HG02938 (cell line): ENCODE data around the gene PNKP.

Experiments
- ATAC-seq: cut with Tn5 transposase; IDR thresholded peaks from one replicate; pipeline ENCODE4 v1.9.1; 2021; ENCODE audit warnings: mild to moderate bottlenecking, moderate library complexity; ENCODE audit not compliant: unreplicated experiment

Gene PNKP

GRCh38 chr19:49847731-49848696 is 19.4 kb downstream of the PNKP start:
- no peak for ATAC-seq

GRCh38 chr19:49846408-49846807 is 21.0 kb downstream of the PNKP start:
- no peak for ATAC-seq

- ATAC-seq = no peak
Observed at GRCh38 chr19:49845414-49845813, 22.0 kb downstream of the PNKP start.

GRCh38 chr19:49844138-49845095 is 23.0 kb downstream of the PNKP start:
- no peak for ATAC-seq

GRCh38 chr19:49843265-49843664 is 24.1 kb downstream of the PNKP start:
- ATAC-seq = no peak

- no peak for ATAC-seq
Observed at GRCh38 chr19:49840736-49841249, 26.6 kb downstream of the PNKP start.

- no peak for ATAC-seq
Observed at GRCh38 chr19:49840321-49840720, 27.1 kb downstream of the PNKP start.

- no peak for ATAC-seq
Observed at GRCh38 chr19:49839713-49840112, 27.7 kb downstream of the PNKP start.

GRCh38 chr19:49838885-49839588 is 28.3 kb downstream of the PNKP start:
- ATAC-seq = no peak

GRCh38 chr19:49837425-49837824 is 30.0 kb downstream of the PNKP start:
- ATAC-seq = no peak

- no peak for ATAC-seq
Observed at GRCh38 chr19:49837009-49837310, 30.4 kb downstream of the PNKP start.

- no peak for ATAC-seq
Observed at GRCh38 chr19:49836176-49837008, 31.0 kb downstream of the PNKP start.

GRCh38 chr19:49835562-49835961 is 31.8 kb downstream of the PNKP start:
- no peak for ATAC-seq

- ATAC-seq = no peak
Observed at GRCh38 chr19:49833599-49833998, 33.8 kb downstream of the PNKP start.

GRCh38 chr19:49832556-49832955 is 34.8 kb downstream of the PNKP start:
- no peak for ATAC-seq

GRCh38 chr19:49831592-49831991 is 35.8 kb downstream of the PNKP start:
- ATAC-seq = no peak

GRCh38 chr19:49830766-49831165 is 36.6 kb downstream of the PNKP start:
- ATAC-seq = no peak

- no peak for ATAC-seq
Observed at GRCh38 chr19:49829721-49830120, 37.7 kb downstream of the PNKP start.

- no peak for ATAC-seq
Observed at GRCh38 chr19:49829200-49829599, 38.2 kb downstream of the PNKP start.

GRCh38 chr19:49827034-49827433 is 40.3 kb downstream of the PNKP start:
- no peak for ATAC-seq
